Measurements from ENCODE around the gene SCUBE3.

SCUBE3 gene

GRCh38 chr6:35230950-35231349 lies 17.2 kb downstream of the SCUBE3 start:
- POLR2A ChIA-PET = no interaction called here
- CTCF ChIA-PET = interaction anchor here (2.9 to 5.8 kb wide), 6 partner anchors 10 to 244 kb away, joined by 12 to 98 read pairs (median 20); no protein-coding TSS in a partner anchor
- DNase-seq (ENCODE audit: low read depth, low spot score) = no peak
- TF ChIP-seq CTCF (IDR thresholded peaks at IDR 0.05; ENCODE audit: insufficient read depth, low read length, missing control alignments) = no peak
- H3K4me3 ChIP-seq (ENCODE audit: low read depth, low read length) = no peak overlapping the region

DNA sequence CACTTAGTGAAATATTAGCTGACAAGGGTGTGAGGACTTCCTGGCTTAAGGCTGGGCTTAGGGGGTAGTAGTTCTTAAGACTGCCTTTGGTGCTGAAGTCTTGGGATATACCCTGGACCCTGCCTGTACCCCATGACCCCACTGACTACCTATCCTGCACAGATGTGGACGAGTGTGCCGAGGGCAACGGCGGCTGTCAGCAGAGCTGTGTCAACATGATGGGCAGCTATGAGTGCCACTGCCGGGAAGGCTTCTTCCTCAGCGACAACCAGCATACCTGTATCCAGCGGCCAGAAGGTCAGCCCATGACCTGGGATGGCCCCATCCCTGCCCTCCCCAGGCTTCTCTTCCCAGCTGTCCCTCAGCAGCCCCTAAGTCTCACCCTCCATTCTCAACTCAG lies 17.8 kb downstream of the SCUBE3 start:
- ChIA-PET CTCF (interaction anchor here (0.8 to 5.8 kb wide), 7 partner anchors 9 to 245 kb away, joined by 3 to 98 read pairs (median 18); no protein-coding TSS in a partner anchor), POLR2A (no interaction called here)
- H3K4me3 ChIP-seq (ENCODE audit: low read depth, low read length) = no peak overlapping the region
- no peak for DNase-seq (ENCODE audit: low read depth, low spot score)
- no peak for TF ChIP-seq CTCF (IDR thresholded peaks at IDR 0.05; ENCODE audit: insufficient read depth, low read length, missing control alignments)

DNA sequence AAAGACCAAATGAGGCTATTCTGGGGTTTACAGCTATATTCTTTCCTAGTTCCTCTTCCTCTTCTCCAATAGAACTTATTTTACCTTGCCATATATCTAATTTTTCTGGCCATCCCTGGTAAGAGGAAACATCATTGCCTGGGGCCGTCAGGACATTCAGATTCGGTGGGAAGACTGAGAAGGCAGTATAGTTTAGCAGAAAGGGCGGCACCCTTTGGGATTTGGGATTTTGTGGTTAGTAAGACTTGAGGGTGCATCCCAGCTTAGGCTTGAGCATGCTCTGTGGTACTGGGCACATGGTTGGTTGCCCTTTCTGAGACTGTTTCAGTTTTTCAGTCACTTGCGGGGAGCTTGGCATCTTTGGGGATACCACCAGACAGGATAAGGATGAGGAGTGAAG lies 21.1 kb downstream of the SCUBE3 start:
- CTCF ChIA-PET = interaction anchor here (0.7 to 14.1 kb wide), 7 partner anchors 11 to 252 kb away, joined by 3 to 340 read pairs (median 3); no protein-coding TSS in a partner anchor
- POLR2A ChIA-PET = no interaction called here
- no peak for DNase-seq (ENCODE audit: low read depth, low spot score)
- no peak for TF ChIP-seq CTCF (IDR thresholded peaks at IDR 0.05; ENCODE audit: insufficient read depth, low read length, missing control alignments)
- H3K4me3 ChIP-seq (ENCODE audit: low read depth, low read length) = no peak overlapping the region

DNA sequence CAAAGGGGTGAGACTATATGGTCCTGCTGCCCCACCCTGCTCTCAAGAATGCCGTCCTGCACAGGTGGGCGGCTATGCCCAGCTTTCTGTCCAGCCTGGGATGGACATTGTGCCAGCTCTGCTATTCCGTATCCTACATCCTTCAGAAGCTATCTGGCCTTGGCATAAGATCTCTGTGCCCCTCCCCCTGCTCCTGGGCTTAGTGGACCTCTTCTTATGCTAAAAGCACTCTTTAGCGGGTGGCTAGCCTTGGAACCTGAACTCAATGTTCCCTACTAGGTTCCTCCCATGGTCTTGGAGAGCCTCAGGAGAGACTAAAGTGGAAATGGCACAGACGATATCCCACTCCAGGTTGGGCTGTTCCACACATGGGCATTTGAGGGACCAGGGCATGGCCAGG lies 22.5 kb downstream of the SCUBE3 start:
- ChIA-PET POLR2A (no interaction called here), CTCF (interaction anchor here (1.0 to 14.1 kb wide), 5 partner anchors 9 to 250 kb away, joined by 3 to 340 read pairs (median 7); no protein-coding TSS in a partner anchor)
- TF ChIP-seq CTCF (IDR thresholded peaks at IDR 0.05; ENCODE audit: insufficient read depth, low read length, missing control alignments) = no peak
- no peak for DNase-seq (ENCODE audit: low read depth, low spot score)
- no peak overlapping the region for H3K4me3 ChIP-seq (ENCODE audit: low read depth, low read length)

GRCh38 chr6:35237476-35237875 lies 23.7 kb downstream of the SCUBE3 start:
- no peak for DNase-seq (ENCODE audit: low read depth, low spot score)
- H3K4me3 ChIP-seq (ENCODE audit: low read depth, low read length) = no peak overlapping the region
- CTCF ChIA-PET = interaction anchor here (1.0 to 14.1 kb wide), 5 partner anchors 8 to 252 kb away, joined by 3 to 340 read pairs (median 77); partner anchors contain the start of gene TCP11
- no peak for TF ChIP-seq CTCF (IDR thresholded peaks at IDR 0.05; ENCODE audit: insufficient read depth, low read length, missing control alignments)
- POLR2A ChIA-PET = no interaction called here

DNA sequence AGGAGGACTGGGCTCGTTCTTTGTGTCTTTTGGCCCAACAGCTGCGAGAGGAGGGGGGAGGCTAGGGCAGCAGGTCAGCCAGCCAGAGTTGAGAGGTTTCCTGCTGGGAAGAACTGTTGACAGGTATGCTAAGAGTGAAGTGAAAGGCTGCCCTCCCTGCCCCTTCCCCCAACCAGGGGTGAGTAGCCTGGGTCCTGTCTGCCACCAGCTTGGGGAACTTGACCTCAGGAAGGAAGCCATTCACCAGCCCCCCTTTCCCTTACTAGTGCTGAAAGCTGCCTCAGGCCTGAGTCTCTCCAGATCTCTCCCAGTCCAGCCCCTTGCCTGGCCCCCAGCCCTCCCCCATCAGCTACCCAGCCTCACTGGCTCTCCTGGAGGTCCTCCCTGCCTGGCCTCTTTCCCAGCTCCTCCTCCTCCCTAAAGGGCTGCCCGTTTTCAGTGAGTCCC lies 25.1 kb downstream of the SCUBE3 start:
- no peak for TF ChIP-seq CTCF (IDR thresholded peaks at IDR 0.05; ENCODE audit: insufficient read depth, low read length, missing control alignments)
- POLR2A ChIA-PET = interaction anchor here (0.6 kb wide), 1 partner anchor 353 kb away, joined by 3 read pairs; no protein-coding TSS in a partner anchor
- H3K4me3 ChIP-seq (ENCODE audit: low read depth, low read length) = no peak overlapping the region
- DNase-seq (ENCODE audit: low read depth, low spot score) = no peak
- CTCF ChIA-PET = interaction anchor here (4.0 to 14.1 kb wide), 8 partner anchors 9 to 251 kb away, joined by 50 to 340 read pairs (median 78); partner anchors contain the start of genes SCUBE3, TCP11 and ZNF76
